Common myeloid progenitor, CD34-positive (primary cell): Measurements from ENCODE around the gene IL17A. TPM values are rescaled to one million over a fixed set of nuclear protein-coding genes. Genes with fewer than 3 reads are reported as not detected.

Experiments used
- CTCF ChIA-PET: fragments of 350-600 bp; sonication (Branson Sonifier 250); formaldehyde crosslinking; loops from one replicate; lab custom pipeline; 2021; ENCODE audit warnings: antibody characterized with exemption; lab: Charles Lee
- POLR2A ChIA-PET: fragments of 350-600 bp; sonication (Branson Sonifier 250); formaldehyde crosslinking; loops from one replicate; lab custom pipeline; 2021; ENCODE audit warnings: antibody characterized with exemption; lab: Charles Lee
- DNase-seq, 3 donors: peaks; one replicate each; pipeline versions ENCODE4 v3.0.0 to v3.0.0-alpha.2; 2013
- H3K27ac ChIP-seq, 2 experiments: 1 replicate in 1 of 2; 2 replicates in 1 of 2; pipeline ENCODE4 v1.7.0; 2013; ENCODE audit warnings: inconsistent platforms in 2 of 2, low read length in 2 of 2, mild to moderate bottlenecking in 2 of 2, low read depth in 1 of 2, moderate library complexity in 1 of 2; ENCODE audit not compliant: severe bottlenecking in 2 of 2, insufficient read depth in 1 of 2, poor library complexity in 1 of 2
- H3K27me3 ChIP-seq, 5 experiments: replicated peaks in 2 of 5; 1 replicate in 3 of 5; 2 replicates in 2 of 5; pipeline versions ENCODE4 v1.6.1 to v1.7.0; 2013; ENCODE audit warnings: low read length in 4 of 5, mild to moderate bottlenecking in 2 of 5, moderate library complexity in 2 of 5, inconsistent platforms in 1 of 5; ENCODE audit not compliant: insufficient read depth in 5 of 5, control insufficient read depth in 4 of 5
- H3K36me3 ChIP-seq, 4 experiments: 1 replicate in 2 of 4; 2 replicates in 2 of 4; pipeline versions ENCODE4 v1.6.1 to v1.7.0; 2013; ENCODE audit warnings: low read length in 3 of 4, control low read depth in 1 of 4, mild to moderate bottlenecking in 1 of 4; ENCODE audit not compliant: control insufficient read depth in 4 of 4, insufficient read depth in 4 of 4
- H3K4me1 ChIP-seq, 4 experiments: 1 replicate in 3 of 4; 2 replicates in 1 of 4; pipeline versions ENCODE4 v1.6.1 to v1.7.1; 2013; ENCODE audit warnings: low read length in 3 of 4, mild to moderate bottlenecking in 3 of 4, control low read depth in 1 of 4, inconsistent platforms in 1 of 4, moderate library complexity in 1 of 4; ENCODE audit not compliant: control insufficient read depth in 4 of 4, insufficient read depth in 4 of 4; ENCODE audit errors: control extremely low read depth in 1 of 4
- H3K4me3 ChIP-seq, 7 experiments: 1 replicate in 4 of 7; 2 replicates in 3 of 7; pipeline versions ENCODE4 v1.5.1 to v1.7.0; 2013; ENCODE audit warnings: mild to moderate bottlenecking in 7 of 7, low read length in 6 of 7, moderate library complexity in 6 of 7, inconsistent platforms in 2 of 7, low read depth in 2 of 7, control low read depth in 1 of 7; ENCODE audit not compliant: insufficient read depth in 4 of 7, control insufficient read depth in 1 of 7; ENCODE audit errors: extremely low read depth in 1 of 7
- H3K9me3 ChIP-seq, 5 experiments: 1 replicate in 4 of 5; 2 replicates in 1 of 5; pipeline versions ENCODE4 v1.6.1 to v1.7.1; 2013; ENCODE audit warnings: low read length in 4 of 5, mild to moderate bottlenecking in 2 of 5, inconsistent platforms in 1 of 5, low read depth in 1 of 5, moderate library complexity in 1 of 5; ENCODE audit not compliant: control insufficient read depth in 4 of 5, insufficient read depth in 2 of 5; ENCODE audit errors: control extremely low read depth in 1 of 5
- WGBS: methylation state at CpG from one replicate; pipeline ENCODE4 v1.1.5; 2013; ENCODE audit not compliant: insufficient coverage; 5-methylcytosine and 5-hydroxymethylcytosine counted together
- polyA plus RNA-seq: library from polyadenylated mRNA; unstranded; fragments of 120-200 nt; gene quantifications from one replicate; pipeline ENCODE4 v1.2.1, GENCODE V29; 2013

The IL17A gene
- polyA plus RNA-seq, result not detected

GRCh38 chr6:52186075-52186474, at the start of gene IL17A:
Gene IL17A (plus strand): TSS chr6:52186375. CDS start chr6:52186432, 57 bp downstream.
- CTCF ChIA-PET, result no interaction called here
- no peak for DNase-seq
- no peak within 1 kb of the TSS for H3K4me3 ChIP-seq

GRCh38 chr6:52136934-52137467, 49.2 kb upstream of the IL17A start:
- DNase-seq, result no peak
- Histone ChIP-seq H3K27ac (no peak overlapping the region), H3K9me3 (no peaks in the 10 kb centered on the region), H3K27me3 (no peaks in the 10 kb centered on the region), H3K4me1 (no peaks in the 10 kb centered on the region), H3K36me3 (no peaks in the 10 kb centered on the region), H3K4me3 (no peak overlapping the region)
- POLR2A ChIA-PET, result no interaction called here
- CTCF ChIA-PET, result interaction anchor here (0.7 kb wide), 1 partner anchor 10 kb away, joined by 5 read pairs; no protein-coding TSS in a partner anchor
- WGBS, result 100% methylated on average over 5 of the region's 12 CpGs

More at GRCh38 chr6:52186075-52186474, at the start of gene IL17A:
- POLR2A ChIA-PET, result no interaction called here
- Histone ChIP-seq H3K9me3 (no peaks in the 10 kb centered on the region), H3K27me3 (no peaks in the 10 kb centered on the region), H3K4me1 (peaks cover 0 to 6% (median 2%) of the 10 kb centered on the region in 4 experiments), H3K27ac (no peak within 1 kb of the TSS), H3K36me3 (no peaks in the 10 kb centered on the region)
- 98% methylated on average over 6 of the region's 7 CpGs for WGBS

- Histone ChIP-seq H3K4me3 (no peak overlapping the region), H3K9me3 (no peaks in the 10 kb centered on the region), H3K36me3 (no peaks in the 10 kb centered on the region), H3K27me3 (no peaks in the 10 kb centered on the region), H3K27ac (no peak overlapping the region), H3K4me1 (no peaks in the 10 kb centered on the region)
- no peak for DNase-seq
- POLR2A ChIA-PET, result no interaction called here
- CTCF ChIA-PET, result interaction anchor here (1.0 kb wide), 1 partner anchor 20 kb away, joined by 3 read pairs; no protein-coding TSS in a partner anchor
- WGBS, result 100% methylated on average over 3 of the region's 4 CpGs
Observed at GRCh38 chr6:52138284-52138683, 47.9 kb upstream of the IL17A start.

DNA sequence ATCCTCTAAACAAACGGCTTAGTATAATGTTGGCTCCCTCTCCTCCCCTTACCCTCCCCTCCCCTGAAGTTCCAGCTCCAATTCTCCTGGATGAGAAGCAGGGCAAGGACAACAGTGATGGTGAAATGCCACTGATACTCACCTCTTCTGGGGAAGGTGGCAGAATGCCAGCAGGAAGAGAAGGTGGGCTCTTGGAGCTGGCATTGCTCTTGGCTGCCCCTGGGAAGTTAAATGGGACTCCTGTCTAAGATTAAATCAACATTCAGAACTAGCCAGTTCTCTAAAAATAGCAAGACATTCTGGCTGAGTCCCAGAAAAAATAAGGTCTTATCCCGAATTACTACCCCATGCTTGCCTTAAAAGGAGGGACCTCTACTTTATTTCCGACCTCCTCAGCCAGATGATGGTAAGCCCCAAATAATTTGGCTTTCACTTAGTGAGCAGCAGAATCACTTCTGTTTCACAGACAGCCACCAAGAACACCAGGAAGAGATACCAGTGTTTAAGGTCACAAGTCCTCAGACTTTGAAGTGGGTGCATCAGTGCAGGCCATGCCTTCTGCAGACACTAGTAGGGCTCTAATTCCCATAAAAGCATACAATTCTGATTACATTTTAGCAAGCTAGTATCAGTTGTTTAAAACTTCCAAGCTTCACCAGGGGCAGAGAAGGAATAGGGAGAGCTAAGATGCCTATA, 46.0 kb upstream of the IL17A start:
- Histone ChIP-seq H3K4me1 (no peaks in the 10 kb centered on the region), H3K36me3 (no peaks in the 10 kb centered on the region), H3K27me3 (no peaks in the 10 kb centered on the region), H3K9me3 (no peaks in the 10 kb centered on the region), H3K27ac (no peak overlapping the region), H3K4me3 (no peak overlapping the region)
- CTCF ChIA-PET, result no interaction called here
- POLR2A ChIA-PET, result no interaction called here
- no peak for DNase-seq
- WGBS, result 73% methylated on average over 2 of the region's 3 CpGs

DNA sequence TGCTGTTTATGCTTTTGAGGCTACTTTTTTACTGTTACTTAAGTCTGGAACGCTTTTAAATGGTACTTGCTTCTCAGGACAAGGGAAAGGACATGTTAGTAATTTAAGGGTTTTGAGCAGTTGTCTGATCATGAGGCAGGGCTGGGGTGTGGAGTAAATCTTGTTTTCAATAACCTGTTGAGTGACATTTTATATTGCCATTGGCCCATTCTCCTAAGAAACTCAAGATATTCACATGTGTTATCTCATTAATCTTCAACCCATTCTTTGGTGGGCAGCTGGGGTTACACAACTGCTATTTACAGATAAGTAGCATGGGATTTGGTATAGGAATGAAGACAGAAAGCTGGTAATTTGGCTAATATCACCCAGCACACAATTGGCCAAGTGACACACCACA, 44.6 kb upstream of the IL17A start:
- 100% methylated on average over 1 of the region's 1 CpG for WGBS
- ChIA-PET POLR2A (no interaction called here), CTCF (no interaction called here)
- H3K27me3 ChIP-seq, result peaks cover 0 to 1% (median 0%) of the 10 kb centered on the region in 5 experiments
- H3K4me3 ChIP-seq, result no peak overlapping the region
- H3K4me1 ChIP-seq, result no peaks in the 10 kb centered on the region
- H3K9me3 ChIP-seq, result no peaks in the 10 kb centered on the region
- H3K36me3 ChIP-seq, result no peaks in the 10 kb centered on the region
- no peak overlapping the region for H3K27ac ChIP-seq
- DNase-seq, result no peak

- no peaks in the 10 kb centered on the region for H3K36me3 ChIP-seq
- H3K4me1 ChIP-seq, result no peaks in the 10 kb centered on the region
- ChIA-PET POLR2A (no interaction called here), CTCF (no interaction called here)
- no peak overlapping the region for H3K27ac ChIP-seq
- DNase-seq, result no peak
- no peaks in the 10 kb centered on the region for H3K9me3 ChIP-seq
- H3K27me3 ChIP-seq, result peaks cover 0 to 1% (median 0%) of the 10 kb centered on the region in 5 experiments
- no CpG with 5 or more reads among the region's 1 CpG for WGBS
- H3K4me3 ChIP-seq, result no peak overlapping the region
Observed at GRCh38 chr6:52142556-52142955, 43.6 kb upstream of the IL17A start.

- CTCF ChIA-PET, result no interaction called here
- WGBS, result 100% methylated on average over 3 of the region's 4 CpGs
Observed at GRCh38 chr6:52143551-52143950, 42.6 kb upstream of the IL17A start.

More at GRCh38 chr6:52143551-52143950, 42.6 kb upstream of the IL17A start:
- H3K4me1 ChIP-seq, result no peaks in the 10 kb centered on the region
- peaks cover 0 to 1% (median 0%) of the 10 kb centered on the region in 5 experiments for H3K27me3 ChIP-seq
- no peak overlapping the region for H3K27ac ChIP-seq
- POLR2A ChIA-PET, result no interaction called here
- H3K36me3 ChIP-seq, result no peaks in the 10 kb centered on the region
- no peak overlapping the region for H3K4me3 ChIP-seq
- H3K9me3 ChIP-seq, result no peaks in the 10 kb centered on the region
- DNase-seq, result no peak
